GM06990 (cell line): ENCODE results near the gene KCTD15.

Experiments used
- DNase-seq: peaks from one replicate; pipeline ENCODE4 v3.0.0-alpha.2; 2011; ENCODE audit not compliant: insufficient read length; ENCODE audit errors: extremely low read depth
- H3K27me3 ChIP-seq: replicated peaks from 2 replicates; pipeline ENCODE4 v1.6.0; 2011; ENCODE audit warnings: low read length; ENCODE audit not compliant: control insufficient read depth, insufficient read depth
- H3K36me3 ChIP-seq: 2 replicates; pipeline ENCODE4 v1.5.1; 2011; ENCODE audit warnings: low read length; ENCODE audit not compliant: control insufficient read depth, insufficient read depth
- H3K4me3 ChIP-seq: replicated peaks from 2 replicates; pipeline ENCODE4 v1.5.1; 2011; ENCODE audit warnings: low read depth, mild to moderate bottlenecking, control low read depth, low read length
- TF ChIP-seq, protein P1 (sequence below): IDR thresholded peaks from 2 replicates; pipeline ENCODE4 v1.5.1; 2011; ENCODE audit warnings: low read length, control low read depth, mild to moderate bottlenecking, inconsistent platforms; ENCODE audit not compliant: insufficient read depth, poor library complexity, severe bottlenecking

KCTD15 gene

DNA sequence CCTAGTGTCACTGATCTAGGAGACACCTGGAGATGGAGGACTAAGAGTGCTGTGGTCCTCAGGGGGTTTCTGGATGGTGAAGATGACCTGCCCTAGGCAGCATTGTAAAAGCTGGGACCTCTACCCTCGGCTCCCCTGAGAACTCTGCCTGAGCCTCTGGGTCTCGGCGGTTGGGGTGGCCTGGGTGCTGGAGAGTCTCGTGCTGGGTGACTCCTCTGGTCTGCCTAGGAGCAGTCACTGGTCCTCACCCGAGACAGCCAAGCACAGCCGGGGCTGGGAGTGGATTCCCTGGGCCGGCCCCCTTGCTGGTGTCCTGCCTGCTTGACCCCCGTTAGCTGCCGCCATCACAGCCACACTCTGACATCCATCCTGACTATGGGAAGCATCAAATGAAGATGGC is 6.7 kb downstream of the KCTD15 start:
- TF ChIP-seq, protein P1, sequence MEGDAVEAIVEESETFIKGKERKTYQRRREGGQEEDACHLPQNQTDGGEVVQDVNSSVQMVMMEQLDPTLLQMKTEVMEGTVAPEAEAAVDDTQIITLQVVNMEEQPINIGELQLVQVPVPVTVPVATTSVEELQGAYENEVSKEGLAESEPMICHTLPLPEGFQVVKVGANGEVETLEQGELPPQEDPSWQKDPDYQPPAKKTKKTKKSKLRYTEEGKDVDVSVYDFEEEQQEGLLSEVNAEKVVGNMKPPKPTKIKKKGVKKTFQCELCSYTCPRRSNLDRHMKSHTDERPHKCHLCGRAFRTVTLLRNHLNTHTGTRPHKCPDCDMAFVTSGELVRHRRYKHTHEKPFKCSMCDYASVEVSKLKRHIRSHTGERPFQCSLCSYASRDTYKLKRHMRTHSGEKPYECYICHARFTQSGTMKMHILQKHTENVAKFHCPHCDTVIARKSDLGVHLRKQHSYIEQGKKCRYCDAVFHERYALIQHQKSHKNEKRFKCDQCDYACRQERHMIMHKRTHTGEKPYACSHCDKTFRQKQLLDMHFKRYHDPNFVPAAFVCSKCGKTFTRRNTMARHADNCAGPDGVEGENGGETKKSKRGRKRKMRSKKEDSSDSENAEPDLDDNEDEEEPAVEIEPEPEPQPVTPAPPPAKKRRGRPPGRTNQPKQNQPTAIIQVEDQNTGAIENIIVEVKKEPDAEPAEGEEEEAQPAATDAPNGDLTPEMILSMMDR, result no peak
- Histone ChIP-seq H3K4me3 (no peak overlapping the region), H3K36me3 (no peaks in the 10 kb centered on the region), H3K27me3 (no peaks in the 10 kb centered on the region; the same call in 1 of the 2 replicates)
- DNase-seq, result no peak

DNA sequence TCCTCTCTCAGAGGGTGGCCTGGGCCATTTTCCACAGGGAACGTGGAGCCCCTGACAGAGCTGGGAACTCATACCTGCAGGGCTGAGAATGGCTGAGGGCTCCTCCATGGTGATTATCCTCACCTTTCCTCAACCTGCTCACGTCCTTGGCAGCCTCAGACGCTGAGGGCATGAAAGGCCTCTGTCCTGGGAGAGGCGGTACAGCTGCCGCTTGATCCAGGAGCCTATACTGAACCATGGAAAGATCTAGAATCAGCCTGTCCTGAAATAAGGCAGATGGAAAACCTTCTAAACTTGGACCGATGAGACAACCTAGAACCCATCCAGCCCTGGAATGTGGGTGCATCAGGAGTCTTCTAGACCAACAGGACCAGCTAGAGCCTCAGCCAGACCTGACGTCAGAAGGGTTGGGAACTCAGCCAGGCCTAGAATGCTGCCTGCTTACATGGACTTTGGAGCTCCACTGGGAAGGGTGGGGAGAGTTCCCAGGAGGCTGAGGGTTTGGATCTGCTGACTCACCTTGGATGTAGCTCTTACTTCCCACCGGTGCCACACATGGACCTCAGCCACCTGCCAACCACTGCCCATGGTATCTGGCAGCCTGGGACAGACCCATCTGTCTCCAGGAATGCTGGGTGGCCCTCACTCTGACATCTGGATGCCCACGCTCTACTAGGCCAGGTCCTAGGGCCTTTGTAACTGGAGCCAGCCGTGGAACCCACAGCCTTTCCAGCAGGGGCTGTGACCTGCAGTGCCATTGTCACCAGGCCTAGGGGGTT is 7.5 kb downstream of the KCTD15 start:
- H3K27me3 ChIP-seq, result no peaks in the 10 kb centered on the region; the same call in 1 of the 2 replicates
- TF ChIP-seq, protein P1, result no peak
- H3K36me3 ChIP-seq, result no peaks in the 10 kb centered on the region
- no peak overlapping the region for H3K4me3 ChIP-seq
- no peak for DNase-seq

DNA sequence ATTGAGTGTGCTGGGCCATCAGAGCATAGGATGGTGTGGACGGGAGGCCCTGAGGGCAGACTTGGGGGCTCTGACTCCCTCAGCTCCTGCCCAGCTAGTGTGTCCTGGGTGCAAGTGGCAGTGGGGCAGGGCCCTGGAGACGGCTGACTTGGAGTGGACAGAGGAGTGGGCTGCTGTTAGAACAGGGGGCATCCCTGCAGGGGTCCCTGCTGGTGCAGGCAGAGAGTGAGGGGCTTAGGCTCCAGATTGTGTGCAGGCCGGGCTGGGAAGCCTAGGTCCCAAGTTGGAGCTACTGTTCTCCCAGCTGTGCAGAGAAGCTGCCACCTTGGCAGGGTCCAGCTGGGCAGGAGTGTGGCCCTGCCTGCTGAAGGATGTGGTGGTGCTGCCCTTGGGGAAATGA is 8.6 kb downstream of the KCTD15 start:
- Histone ChIP-seq H3K27me3 (no peaks in the 10 kb centered on the region; the same call in 1 of the 2 replicates), H3K4me3 (no peak overlapping the region), H3K36me3 (no peaks in the 10 kb centered on the region)
- TF ChIP-seq, protein P1, result no peak
- DNase-seq, result no peak

DNA sequence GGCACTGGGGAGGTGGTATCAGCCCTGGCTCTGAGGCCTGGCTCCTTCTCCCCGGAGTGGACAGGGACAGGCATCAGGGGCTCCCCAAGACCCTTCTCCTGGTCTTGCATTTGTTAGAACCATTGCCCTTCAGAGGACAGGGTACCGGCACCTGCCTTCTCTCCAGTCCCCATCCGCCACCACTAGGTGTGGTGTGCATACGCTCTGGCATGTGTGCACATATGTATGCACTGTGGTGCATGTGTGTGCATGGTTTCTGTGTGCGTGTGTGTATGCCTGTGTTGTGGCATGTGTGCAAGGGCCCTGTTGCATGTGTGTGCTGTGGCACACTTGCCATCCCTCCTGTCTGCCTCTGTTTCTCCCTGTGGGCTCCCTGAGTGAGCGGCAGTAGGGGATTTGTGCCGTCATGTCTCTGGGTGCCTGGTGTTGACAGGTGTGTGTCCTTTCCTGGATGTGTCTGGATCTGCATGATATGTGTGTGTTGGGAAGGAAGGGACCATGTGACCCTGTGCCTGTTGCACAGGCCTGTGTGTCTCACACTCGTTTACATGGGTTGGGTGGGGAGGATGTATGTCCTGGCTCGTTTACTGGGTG is 9.3 kb downstream of the KCTD15 start:
- no peak overlapping the region for H3K4me3 ChIP-seq
- no peaks in the 10 kb centered on the region; the same call in 1 of the 2 replicates for H3K27me3 ChIP-seq
- TF ChIP-seq, protein P1, result no peak
- H3K36me3 ChIP-seq, result no peaks in the 10 kb centered on the region
- no peak for DNase-seq

DNA sequence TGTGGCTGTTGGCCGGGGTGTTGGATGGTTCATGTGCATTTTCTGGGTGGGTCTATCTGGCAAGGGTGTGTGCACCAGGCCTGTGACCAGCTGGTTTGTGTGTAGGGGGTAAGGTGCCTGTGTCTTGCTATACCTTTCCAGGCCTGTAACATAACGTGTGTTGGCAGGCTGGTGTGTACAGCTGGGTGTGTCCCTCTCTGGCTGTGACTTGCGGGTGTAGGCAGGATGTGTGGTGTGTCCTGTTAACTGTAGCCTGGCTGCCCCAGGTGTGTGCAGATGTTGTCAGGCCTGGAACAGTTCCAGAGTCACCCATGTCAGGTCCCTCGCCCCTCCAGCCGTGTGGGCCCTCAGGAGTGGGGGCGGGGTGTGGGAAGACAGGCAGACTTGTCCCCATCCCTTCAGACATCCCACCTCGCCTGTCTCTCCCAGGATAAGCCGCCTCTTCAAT is 9.8 kb downstream of the KCTD15 start:
- no peak overlapping the region for H3K4me3 ChIP-seq
- TF ChIP-seq, protein P1, result no peak
- no peaks in the 10 kb centered on the region; the same call in 1 of the 2 replicates for H3K27me3 ChIP-seq
- no peak for DNase-seq
- no peaks in the 10 kb centered on the region for H3K36me3 ChIP-seq
